ENCODE data around the gene PLD3. TPM values are rescaled to one million over a fixed set of nuclear protein-coding genes. Genes with fewer than 3 reads are reported as not detected.

PLD3 gene
- polyA plus RNA-seq, 3 donors from 2014 or later, result 60.8 to 94.9 (median 63.7) TPM

GRCh38 chr19:40337594-40337993 is 10.9 kb upstream of the PLD3 start:
- no peak for DNase-seq
- Mint-ChIP-seq H3K27me3 (ENCODE audit: low read depth in 3 of 3) (peaks cover 0 to 2% (median 0%) of the 10 kb centered on the region in 3 donors), H3K4me1 (peaks cover 4 to 8% of the 10 kb centered on the region in 2 donors), H3K9me3 (no peaks in the 10 kb centered on the region), H3K27ac (no peak overlapping the region), H3K36me3 (peaks cover 10 to 21% (median 12%) of the 10 kb centered on the region in 3 donors), H3K4me3 (no peak overlapping the region)

GRCh38 chr19:40339018-40339728 is 9.3 kb upstream of the PLD3 start:
- Mint-ChIP-seq H3K4me3 (no peak overlapping the region), H3K27me3 (ENCODE audit: low read depth in 3 of 3) (peaks cover 0 to 2% (median 0%) of the 10 kb centered on the region in 3 donors), H3K9me3 (no peaks in the 10 kb centered on the region), H3K36me3 (peaks cover 4 to 12% (median 8%) of the 10 kb centered on the region in 3 donors), H3K27ac (no peak overlapping the region), H3K4me1 (peaks cover 5 to 9% of the 10 kb centered on the region in 2 donors)
- DNase-seq, result no peak

GRCh38 chr19:40341601-40342482 is 6.7 kb upstream of the PLD3 start:
- Mint-ChIP-seq H3K4me1 (peaks cover 8 to 9% of the 10 kb centered on the region in 2 donors), H3K36me3 (peaks cover 4 to 12% (median 8%) of the 10 kb centered on the region in 3 donors), H3K27ac (peak overlapping the region in 2 of 6 donors; percentile 59 to 63), H3K27me3 (ENCODE audit: low read depth in 3 of 3) (peaks cover 0 to 2% (median 0%) of the 10 kb centered on the region in 3 donors), H3K9me3 (no peaks in the 10 kb centered on the region), H3K4me3 (no peak overlapping the region)
- DNase-seq, result no peak

GRCh38 chr19:40342644-40343311 is 5.7 kb upstream of the PLD3 start:
- Mint-ChIP-seq H3K27ac (peak overlapping the region in 3 of 6 donors; percentile 36 to 60 (median 59)), H3K36me3 (peaks cover 4 to 12% (median 8%) of the 10 kb centered on the region in 3 donors), H3K4me3 (no peak overlapping the region), H3K4me1 (peaks cover 14 to 19% of the 10 kb centered on the region in 2 donors), H3K9me3 (no peaks in the 10 kb centered on the region), H3K27me3 (ENCODE audit: low read depth in 3 of 3) (peaks cover 0 to 3% (median 2%) of the 10 kb centered on the region in 3 donors)
- DNase-seq, result no peak

- H3K27ac Mint-ChIP-seq, result no peak overlapping the region
- no peak for DNase-seq
- H3K36me3 Mint-ChIP-seq, result peaks cover 1 to 5% (median 5%) of the 10 kb centered on the region in 3 donors
- H3K4me1 Mint-ChIP-seq, result peaks cover 27 to 30% of the 10 kb centered on the region in 2 donors
- H3K9me3 Mint-ChIP-seq, result peaks cover 0 to 2% (median 0%) of the 10 kb centered on the region in 6 donors
- H3K4me3 Mint-ChIP-seq, result no peak overlapping the region
- peaks cover 5 to 14% (median 6%) of the 10 kb centered on the region in 3 donors for H3K27me3 Mint-ChIP-seq (ENCODE audit: low read depth in 3 of 3)
Measured at GRCh38 chr19:40344422-40344821, 4.1 kb upstream of the PLD3 start.

DNA sequence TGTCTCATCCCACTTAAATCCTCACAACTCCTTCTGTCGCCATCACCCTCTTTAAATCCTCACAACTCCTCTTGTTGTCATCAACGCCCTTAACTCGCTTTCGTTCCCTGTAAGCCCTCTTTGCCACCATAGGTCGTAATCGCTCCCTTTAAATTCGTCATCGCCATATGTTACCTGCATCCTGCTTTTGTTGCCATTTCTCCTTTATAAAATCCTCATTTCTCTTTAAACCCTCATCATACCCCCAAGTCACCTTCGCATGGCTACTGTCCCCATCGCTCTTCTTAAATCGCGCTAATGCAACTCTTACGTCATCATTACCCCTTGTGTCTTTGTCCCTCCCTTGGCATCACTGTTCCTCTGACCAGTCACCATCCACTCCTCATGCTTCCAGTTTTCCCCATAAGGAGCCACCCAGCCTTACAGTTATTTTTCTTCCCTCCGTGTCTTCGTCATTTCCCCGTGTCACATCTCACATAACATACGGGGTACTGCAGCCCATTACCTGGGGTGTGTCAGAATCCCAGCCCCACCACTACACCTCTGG is 539 bp downstream of the PLD3 start:
- Mint-ChIP-seq H3K4me3 (peak overlapping the region; percentile 89 to 98 (median 91)), H3K9me3 (peaks cover 0 to 2% (median 0%) of the 10 kb centered on the region in 6 donors), H3K27me3 (ENCODE audit: low read depth in 3 of 3) (peaks cover 6 to 14% (median 6%) of the 10 kb centered on the region in 3 donors), H3K27ac (peak overlapping the region; percentile 84 to 99 (median 92)), H3K36me3 (peaks cover 0 to 4% (median 0%) of the 10 kb centered on the region in 3 donors), H3K4me1 (peaks cover 31 to 36% of the 10 kb centered on the region in 2 donors)
- no peak for DNase-seq

DNA sequence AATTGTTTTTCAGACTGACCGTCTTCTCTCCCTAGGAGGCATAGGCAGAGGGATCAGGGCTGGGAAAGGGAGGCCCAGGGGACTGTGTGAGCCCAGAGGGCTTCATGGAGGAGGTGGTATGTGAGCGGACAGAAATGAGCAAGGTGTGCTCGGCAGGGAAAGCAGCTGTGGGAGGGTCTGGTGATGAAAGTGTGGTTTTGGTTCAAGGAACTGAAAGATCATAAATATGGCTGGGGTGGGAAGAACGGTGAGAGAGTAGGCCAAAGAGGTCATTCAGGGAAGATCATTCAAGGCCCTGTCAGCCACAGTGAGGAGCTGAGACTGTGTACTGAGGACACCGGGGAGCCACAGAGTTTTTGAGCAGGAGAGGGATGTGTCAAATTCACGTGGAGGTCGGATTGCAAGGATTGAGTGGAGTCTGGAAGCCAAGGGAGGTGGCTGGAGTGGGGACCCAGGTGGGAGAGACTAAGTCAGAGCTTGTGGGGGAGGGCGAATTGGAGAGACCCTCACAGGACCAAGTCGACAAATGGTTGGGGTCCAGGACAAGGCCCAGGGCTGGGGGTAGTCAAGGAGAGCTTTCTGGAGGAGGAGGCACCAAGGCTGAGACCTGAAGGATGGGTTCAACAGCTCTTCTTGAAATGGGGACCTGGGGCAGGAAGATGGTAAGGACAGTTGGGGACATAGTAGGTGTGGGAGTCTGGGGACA is 7.6 kb downstream of the PLD3 start:
- H3K9me3 Mint-ChIP-seq, result no peaks in the 10 kb centered on the region
- no peak overlapping the region for H3K4me3 Mint-ChIP-seq
- no peaks in the 10 kb centered on the region for H3K27me3 Mint-ChIP-seq (ENCODE audit: low read depth in 3 of 3)
- H3K4me1 Mint-ChIP-seq, result peaks cover 15 to 26% of the 10 kb centered on the region in 2 donors
- peaks cover 3 to 9% (median 7%) of the 10 kb centered on the region in 3 donors for H3K36me3 Mint-ChIP-seq
- peak overlapping the region in 4 of 6 donors; percentile 31 to 57 (median 40) for H3K27ac Mint-ChIP-seq
- no peak for DNase-seq

GRCh38 chr19:40356681-40357595 is 8.4 kb downstream of the PLD3 start:
- Mint-ChIP-seq H3K4me3 (no peak overlapping the region), H3K27ac (peak overlapping the region in 3 of 6 donors; percentile 27 to 83 (median 52)), H3K4me1 (peaks cover 15 to 27% of the 10 kb centered on the region in 2 donors), H3K36me3 (peaks cover 3 to 9% (median 8%) of the 10 kb centered on the region in 3 donors), H3K27me3 (ENCODE audit: low read depth in 3 of 3) (no peaks in the 10 kb centered on the region), H3K9me3 (no peaks in the 10 kb centered on the region)
- DNase-seq, result no peak

- H3K27ac Mint-ChIP-seq, result peak overlapping the region in 3 of 6 donors; percentile 17 to 52 (median 34)
- peaks cover 3 to 9% (median 8%) of the 10 kb centered on the region in 3 donors for H3K36me3 Mint-ChIP-seq
- H3K4me3 Mint-ChIP-seq, result no peak overlapping the region
- no peaks in the 10 kb centered on the region for H3K27me3 Mint-ChIP-seq (ENCODE audit: low read depth in 3 of 3)
- H3K9me3 Mint-ChIP-seq, result no peaks in the 10 kb centered on the region
- peaks cover 18 to 34% of the 10 kb centered on the region in 2 donors for H3K4me1 Mint-ChIP-seq
- no peak for DNase-seq
Measured at GRCh38 chr19:40357640-40358039, 9.1 kb downstream of the PLD3 start.

DNA sequence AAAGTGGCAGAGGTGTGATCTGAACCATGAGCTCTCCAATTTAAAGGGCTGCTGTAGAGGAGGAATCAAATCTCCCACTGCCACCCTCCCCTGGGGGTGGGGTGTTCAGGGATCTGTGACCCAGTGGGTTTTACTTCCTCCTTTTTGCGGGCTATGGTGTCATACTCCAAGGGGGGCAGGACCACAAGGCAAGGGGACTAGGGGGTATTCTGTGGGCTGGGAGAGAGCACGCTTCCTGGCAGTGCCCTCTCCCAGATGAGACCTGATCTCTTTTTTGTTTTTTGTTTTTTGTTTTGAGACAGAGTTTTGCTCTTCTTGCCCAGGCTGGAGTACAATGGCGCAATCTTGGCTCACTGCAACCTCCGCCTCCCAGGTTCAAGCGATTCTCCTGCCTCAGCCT is 10.3 kb downstream of the PLD3 start:
- peaks cover 29 to 46% of the 10 kb centered on the region in 2 donors for H3K4me1 Mint-ChIP-seq
- no peak overlapping the region for H3K4me3 Mint-ChIP-seq
- no peaks in the 10 kb centered on the region for H3K9me3 Mint-ChIP-seq
- DNase-seq, result no peak
- H3K36me3 Mint-ChIP-seq, result peaks cover 3 to 12% (median 9%) of the 10 kb centered on the region in 3 donors
- H3K27ac Mint-ChIP-seq, result no peak overlapping the region
- no peaks in the 10 kb centered on the region for H3K27me3 Mint-ChIP-seq (ENCODE audit: low read depth in 3 of 3)

DNA sequence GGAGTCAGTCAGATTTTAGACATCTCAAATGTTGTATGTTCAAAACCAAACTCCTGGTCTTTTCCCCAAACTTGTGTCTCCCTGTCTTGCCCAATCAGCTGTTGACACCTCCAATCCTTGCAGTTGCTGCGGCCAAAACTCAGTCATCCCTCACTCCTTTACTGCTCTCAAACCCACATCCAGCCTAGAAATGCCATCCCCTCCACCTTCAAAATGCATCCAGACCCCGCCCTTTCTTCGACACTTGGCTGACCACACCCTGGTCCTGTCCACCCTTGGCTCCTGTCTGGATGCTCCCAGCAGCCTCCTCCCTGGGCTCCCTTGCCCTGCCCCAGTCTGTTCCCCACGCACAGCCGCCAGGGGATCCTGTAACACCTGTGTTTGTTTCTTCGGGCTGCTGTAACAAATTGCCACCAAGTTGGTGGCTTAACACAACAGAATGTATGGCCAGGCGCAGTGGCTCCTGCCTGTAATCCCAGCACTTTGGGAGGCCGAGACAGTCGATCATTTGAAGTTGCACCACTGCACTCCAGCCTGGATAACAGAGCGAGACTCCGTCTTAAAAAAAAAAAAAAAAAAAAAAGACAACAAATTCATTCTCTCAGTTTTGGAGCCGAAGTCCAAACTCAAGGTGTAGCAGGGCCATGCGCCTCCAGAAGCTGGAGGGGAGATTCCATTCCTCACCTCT is 11.7 kb downstream of the PLD3 start:
- no peak for DNase-seq
- Mint-ChIP-seq H3K27me3 (ENCODE audit: low read depth in 3 of 3) (peaks cover 0 to 3% (median 2%) of the 10 kb centered on the region in 3 donors), H3K4me3 (no peak overlapping the region), H3K27ac (peak overlapping the region in 1 of 6 donors; percentile 36), H3K4me1 (peaks cover 36 to 52% of the 10 kb centered on the region in 2 donors), H3K9me3 (no peaks in the 10 kb centered on the region), H3K36me3 (peaks cover 3 to 16% (median 9%) of the 10 kb centered on the region in 3 donors)

Measured in immature natural killer cell (primary cell).